K562 (cell line): Measurements from ENCODE around the gene HPF1. TPM values are rescaled to one million over a fixed set of nuclear protein-coding genes. Genes with fewer than 3 reads are reported as not detected.
A peak's percentile ranks its signal among the peaks of the same experiment; 100 is the strongest.

ENCODE experiments used
- HLTF ChIP-seq: fragments of 450-650 bp; IDR thresholded peaks from 2 replicates; pipeline ENCODE4 v1.6.1; 2016
- HNRNPH1 ChIP-seq: fragments of 200-400 bp; formaldehyde crosslinking; optimal IDR thresholded peaks from 2 replicates; pipeline ENCODE3; 2017; ENCODE audit warnings: low read depth, mild to moderate bottlenecking, low read length, moderate library complexity
- KDM4B ChIP-seq, 2 experiments: fragments of 450-650 bp in 1 of 2; sonication (generic) in 1 of 2; IDR thresholded peaks; 2 replicates each; pipeline ENCODE4 v1.6.1; 2016 to 2017; ENCODE audit warnings: borderline replicate concordance in 2 of 2, antibody characterized with exemption in 1 of 2, low read depth in 1 of 2, mild to moderate bottlenecking in 1 of 2
- SMAD3 ChIP-seq: fragments of 450-650 bp; formaldehyde crosslinking; conservative IDR thresholded peaks from 2 replicates; pipeline ENCODE4 v1.4.0; 2020; ENCODE audit warnings: mild to moderate bottlenecking
- SMAD4 ChIP-seq: fragments of 250-450 bp; sonication (Bioruptor Pico); conservative IDR thresholded peaks from 2 replicates; pipeline ENCODE4 v1.8.0; 2021; ENCODE audit warnings: inconsistent platforms, mild to moderate bottlenecking, moderate library complexity
- TCFL5 ChIP-seq: fragments of 250-450 bp; sonication (Bioruptor Pico); conservative IDR thresholded peaks from 2 replicates; pipeline ENCODE4 v1.6.1; 2021; ENCODE audit warnings: mild to moderate bottlenecking, moderate library complexity, matching md5 sums
- TRIM28 ChIP-seq: fragments of 450-650 bp; IDR thresholded peaks from 2 replicates; pipeline ENCODE4 v1.6.1; 2017
- ZNF311 ChIP-seq: fragments of 250-450 bp; sonication (Bioruptor Pico); IDR thresholded peaks from 2 replicates; pipeline ENCODE4 v1.4.0; 2020; ENCODE audit warnings: mild to moderate bottlenecking, moderate library complexity
- ZNF785 ChIP-seq: fragments of 250-450 bp; sonication (Bioruptor Pico); IDR thresholded peaks from 2 replicates; pipeline ENCODE4 v1.4.0; 2020; ENCODE audit warnings: mild to moderate bottlenecking
- polyA plus RNA-seq, 8 experiments: library from polyadenylated mRNA; depleted of rRNA in 4 of 8; stranded (reverse) in 5 of 8; unstranded in 3 of 8; fragments of >200 nt; fragmentation: Nextera tagmentation in 2 of 8; fragmentation: Illumina TruSeq in 1 of 8; extraction: Ambion mirVana in 2 of 8; extraction: Trizol in 1 of 8; gene quantifications; 2 replicates each; pipeline versions ENCODE4 v1.2.1 to v1.2.3, GENCODE V29; 2011 to 2014; ENCODE audit warnings: inconsistent platforms in 1 of 8, missing spikeins in 1 of 8
- total RNA-seq, 7 experiments: library from RNA; depleted of rRNA in 6 of 7; stranded (reverse); fragments of >200 nt in 6 of 7; fragmentation: Illumina TruSeq in 2 of 7; extraction: Trizol in 2 of 7; gene quantifications; 2 replicates each; pipeline versions ENCODE4 v1.2.1 to v1.2.3, GENCODE V29; 2011 to 2021; ENCODE audit warnings: low replicate concordance in 1 of 7
- TF ChIP-seq, protein P1 (sequence below): sonication (generic); formaldehyde crosslinking; IDR thresholded peaks from 2 replicates; pipeline ENCODE4 v1.8.1; 2023; ENCODE audit warnings: mild to moderate bottlenecking, missing genetic modification reagents
- TF ChIP-seq, protein P2 (sequence below): fragments of 450-650 bp; formaldehyde crosslinking; IDR thresholded peaks from 2 replicates; pipeline ENCODE4 v1.4.0; 2022; ENCODE audit warnings: missing genetic modification characterization
- TF ChIP-seq, protein P3 (sequence below): sonication (generic); formaldehyde crosslinking; IDR thresholded peaks from 2 replicates; pipeline ENCODE4 v1.8.1; 2023; ENCODE audit warnings: mild to moderate bottlenecking, missing genetic modification reagents
- TF ChIP-seq, protein P4 (sequence below): fragments of 250-450 bp; sonication (Bioruptor Pico); IDR thresholded peaks from 2 replicates; pipeline ENCODE4 v1.5.0; 2021
- TF ChIP-seq, protein P5 (sequence below), 2 experiments: fragments of 450-650 bp; formaldehyde crosslinking in 1 of 2; IDR thresholded peaks; 2 replicates each; pipeline versions ENCODE4 v1.4.0 to v1.6.1; 2014 to 2020; ENCODE audit warnings: mild to moderate bottlenecking in 2 of 2, borderline replicate concordance in 1 of 2, low read depth in 1 of 2

HPF1 gene
- total and polyA plus RNA-seq, 9 of the 15 experiments (the other 6 are each of a cell fraction or from before 2014, with no cell fraction given): 21.2 to 89.4 (median 35.2) TPM

DNA sequence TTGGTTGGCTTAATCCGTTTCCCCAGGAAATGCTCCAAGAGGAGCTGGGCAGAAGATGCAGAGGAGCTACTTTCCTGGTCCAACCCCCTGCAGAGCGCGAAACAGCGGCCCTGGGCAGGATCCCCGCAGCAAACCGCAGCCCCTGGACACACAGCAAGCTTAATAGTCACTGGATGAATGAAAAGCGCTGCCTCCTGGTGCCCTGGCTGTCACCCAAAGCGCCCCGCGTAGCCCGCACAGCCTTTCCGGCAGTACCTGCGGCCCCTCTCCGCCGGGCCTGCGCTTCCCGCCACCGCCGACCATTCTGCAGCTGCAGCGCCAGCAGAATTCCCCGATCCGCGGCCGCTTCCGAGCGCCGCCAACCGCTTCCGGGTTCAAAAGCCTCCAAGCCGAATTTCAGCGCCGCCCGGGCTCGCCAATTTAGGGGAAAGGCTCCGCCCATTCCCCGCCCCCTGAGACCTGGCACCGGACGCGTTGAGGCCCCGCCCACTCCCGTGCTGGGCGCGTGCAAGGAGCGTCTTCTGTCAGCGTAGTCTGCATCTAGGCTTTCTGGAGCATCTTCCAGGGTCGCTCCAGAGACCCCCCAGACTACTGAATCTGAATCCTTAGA lies at the start of gene HPF1 (continued):
- TF ChIP-seq, protein P1, sequence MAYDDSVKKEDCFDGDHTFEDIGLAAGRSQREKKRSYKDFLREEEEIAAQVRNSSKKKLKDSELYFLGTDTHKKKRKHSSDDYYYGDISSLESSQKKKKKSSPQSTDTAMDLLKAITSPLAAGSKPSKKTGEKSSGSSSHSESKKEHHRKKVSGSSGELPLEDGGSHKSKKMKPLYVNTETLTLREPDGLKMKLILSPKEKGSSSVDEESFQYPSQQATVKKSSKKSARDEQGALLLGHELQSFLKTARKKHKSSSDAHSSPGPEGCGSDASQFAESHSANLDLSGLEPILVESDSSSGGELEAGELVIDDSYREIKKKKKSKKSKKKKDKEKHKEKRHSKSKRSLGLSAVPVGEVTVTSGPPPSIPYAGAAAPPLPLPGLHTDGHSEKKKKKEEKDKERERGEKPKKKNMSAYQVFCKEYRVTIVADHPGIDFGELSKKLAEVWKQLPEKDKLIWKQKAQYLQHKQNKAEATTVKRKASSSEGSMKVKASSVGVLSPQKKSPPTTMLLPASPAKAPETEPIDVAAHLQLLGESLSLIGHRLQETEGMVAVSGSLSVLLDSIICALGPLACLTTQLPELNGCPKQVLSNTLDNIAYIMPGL (CRISPR knock-in tag): no peak
- TF ChIP-seq SMAD3 (no peak), SMAD4 (CRISPR knock-in tag) (no peak), ZNF785 (CRISPR knock-in tag) (no peak), HLTF (no peak), KDM4B (IDR thresholded peaks at IDR 0.05; ENCODE audit: borderline replicate concordance in 2 of 2, low read depth in 1 of 2) (peak in 1 of 2 experiments; percentile 83; a peak in 2 of 4 replicates), HNRNPH1 (no peak), TRIM28 (no peak), TCFL5 (CRISPR knock-in tag) (no peak), ZNF311 (no peak)
- TF ChIP-seq, protein P2, sequence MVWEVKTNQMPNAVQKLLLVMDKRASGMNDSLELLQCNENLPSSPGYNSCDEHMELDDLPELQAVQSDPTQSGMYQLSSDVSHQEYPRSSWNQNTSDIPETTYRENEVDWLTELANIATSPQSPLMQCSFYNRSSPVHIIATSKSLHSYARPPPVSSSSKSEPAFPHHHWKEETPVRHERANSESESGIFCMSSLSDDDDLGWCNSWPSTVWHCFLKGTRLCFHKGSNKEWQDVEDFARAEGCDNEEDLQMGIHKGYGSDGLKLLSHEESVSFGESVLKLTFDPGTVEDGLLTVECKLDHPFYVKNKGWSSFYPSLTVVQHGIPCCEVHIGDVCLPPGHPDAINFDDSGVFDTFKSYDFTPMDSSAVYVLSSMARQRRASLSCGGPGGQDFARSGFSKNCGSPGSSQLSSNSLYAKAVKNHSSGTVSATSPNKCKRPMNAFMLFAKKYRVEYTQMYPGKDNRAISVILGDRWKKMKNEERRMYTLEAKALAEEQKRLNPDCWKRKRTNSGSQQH (CRISPR knock-in tag): no peak
- TF ChIP-seq, protein P3, sequence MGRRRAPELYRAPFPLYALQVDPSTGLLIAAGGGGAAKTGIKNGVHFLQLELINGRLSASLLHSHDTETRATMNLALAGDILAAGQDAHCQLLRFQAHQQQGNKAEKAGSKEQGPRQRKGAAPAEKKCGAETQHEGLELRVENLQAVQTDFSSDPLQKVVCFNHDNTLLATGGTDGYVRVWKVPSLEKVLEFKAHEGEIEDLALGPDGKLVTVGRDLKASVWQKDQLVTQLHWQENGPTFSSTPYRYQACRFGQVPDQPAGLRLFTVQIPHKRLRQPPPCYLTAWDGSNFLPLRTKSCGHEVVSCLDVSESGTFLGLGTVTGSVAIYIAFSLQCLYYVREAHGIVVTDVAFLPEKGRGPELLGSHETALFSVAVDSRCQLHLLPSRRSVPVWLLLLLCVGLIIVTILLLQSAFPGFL (CRISPR knock-in tag): no peak
- TF ChIP-seq, protein P4, sequence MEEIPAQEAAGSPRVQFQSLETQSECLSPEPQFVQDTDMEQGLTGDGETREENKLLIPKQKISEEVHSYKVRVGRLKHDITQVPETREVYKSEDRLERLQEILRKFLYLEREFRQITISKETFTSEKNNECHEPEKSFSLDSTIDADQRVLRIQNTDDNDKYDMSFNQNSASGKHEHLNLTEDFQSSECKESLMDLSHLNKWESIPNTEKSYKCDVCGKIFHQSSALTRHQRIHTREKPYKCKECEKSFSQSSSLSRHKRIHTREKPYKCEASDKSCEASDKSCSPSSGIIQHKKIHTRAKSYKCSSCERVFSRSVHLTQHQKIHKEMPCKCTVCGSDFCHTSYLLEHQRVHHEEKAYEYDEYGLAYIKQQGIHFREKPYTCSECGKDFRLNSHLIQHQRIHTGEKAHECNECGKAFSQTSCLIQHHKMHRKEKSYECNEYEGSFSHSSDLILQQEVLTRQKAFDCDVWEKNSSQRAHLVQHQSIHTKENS (CRISPR knock-in tag): no peak
- TF ChIP-seq, protein P5, sequence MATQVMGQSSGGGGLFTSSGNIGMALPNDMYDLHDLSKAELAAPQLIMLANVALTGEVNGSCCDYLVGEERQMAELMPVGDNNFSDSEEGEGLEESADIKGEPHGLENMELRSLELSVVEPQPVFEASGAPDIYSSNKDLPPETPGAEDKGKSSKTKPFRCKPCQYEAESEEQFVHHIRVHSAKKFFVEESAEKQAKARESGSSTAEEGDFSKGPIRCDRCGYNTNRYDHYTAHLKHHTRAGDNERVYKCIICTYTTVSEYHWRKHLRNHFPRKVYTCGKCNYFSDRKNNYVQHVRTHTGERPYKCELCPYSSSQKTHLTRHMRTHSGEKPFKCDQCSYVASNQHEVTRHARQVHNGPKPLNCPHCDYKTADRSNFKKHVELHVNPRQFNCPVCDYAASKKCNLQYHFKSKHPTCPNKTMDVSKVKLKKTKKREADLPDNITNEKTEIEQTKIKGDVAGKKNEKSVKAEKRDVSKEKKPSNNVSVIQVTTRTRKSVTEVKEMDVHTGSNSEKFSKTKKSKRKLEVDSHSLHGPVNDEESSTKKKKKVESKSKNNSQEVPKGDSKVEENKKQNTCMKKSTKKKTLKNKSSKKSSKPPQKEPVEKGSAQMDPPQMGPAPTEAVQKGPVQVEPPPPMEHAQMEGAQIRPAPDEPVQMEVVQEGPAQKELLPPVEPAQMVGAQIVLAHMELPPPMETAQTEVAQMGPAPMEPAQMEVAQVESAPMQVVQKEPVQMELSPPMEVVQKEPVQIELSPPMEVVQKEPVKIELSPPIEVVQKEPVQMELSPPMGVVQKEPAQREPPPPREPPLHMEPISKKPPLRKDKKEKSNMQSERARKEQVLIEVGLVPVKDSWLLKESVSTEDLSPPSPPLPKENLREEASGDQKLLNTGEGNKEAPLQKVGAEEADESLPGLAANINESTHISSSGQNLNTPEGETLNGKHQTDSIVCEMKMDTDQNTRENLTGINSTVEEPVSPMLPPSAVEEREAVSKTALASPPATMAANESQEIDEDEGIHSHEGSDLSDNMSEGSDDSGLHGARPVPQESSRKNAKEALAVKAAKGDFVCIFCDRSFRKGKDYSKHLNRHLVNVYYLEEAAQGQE (IDR thresholded peaks at IDR 0.05; ENCODE audit: borderline replicate concordance): no peak
- TF ChIP-seq, protein P5 (CRISPR knock-in tag; IDR thresholded peaks at IDR 0.05; ENCODE audit: low read depth): no peak
